ENCODE data around the gene ICE2.
A peak's percentile ranks its signal among the peaks of the same experiment; 100 is the strongest.

ICE2 gene

GRCh38 chr15:60371175-60372051 lies 107.5 kb downstream of the ICE2 start:
- H3K4me3 ChIP-seq (ENCODE audit: control insufficient read depth, low read depth, low read length), result no peak overlapping the region
- TF ChIP-seq CTCF (IDR thresholded peaks at IDR 0.05; ENCODE audit: control insufficient read depth, insufficient read depth, low read depth, low read length, missing control alignments), result no peak
- peak; percentile 98 for DNase-seq (ENCODE audit: low read depth)

- DNase-seq (ENCODE audit: low read depth), result no peak
- no peak for TF ChIP-seq CTCF (IDR thresholded peaks at IDR 0.05; ENCODE audit: control insufficient read depth, insufficient read depth, low read depth, low read length, missing control alignments)
- H3K4me3 ChIP-seq (ENCODE audit: control insufficient read depth, low read depth, low read length), result no peak overlapping the region
Measured at GRCh38 chr15:60370869-60371136, 108.1 kb downstream of the ICE2 start.

- no peak for TF ChIP-seq CTCF (IDR thresholded peaks at IDR 0.05; ENCODE audit: control insufficient read depth, insufficient read depth, low read depth, low read length, missing control alignments)
- no peak overlapping the region for H3K4me3 ChIP-seq (ENCODE audit: control insufficient read depth, low read depth, low read length)
- DNase-seq (ENCODE audit: low read depth), result no peak
Measured at GRCh38 chr15:60370105-60370868, 108.7 kb downstream of the ICE2 start.

GRCh38 chr15:60369696-60370095 lies 109.2 kb downstream of the ICE2 start:
- no peak overlapping the region for H3K4me3 ChIP-seq (ENCODE audit: control insufficient read depth, low read depth, low read length)
- no peak for DNase-seq (ENCODE audit: low read depth)
- TF ChIP-seq CTCF (IDR thresholded peaks at IDR 0.05; ENCODE audit: control insufficient read depth, insufficient read depth, low read depth, low read length, missing control alignments), result no peak
